ENCODE results near the gene HDAC1. TPM values are rescaled to one million over a fixed set of nuclear protein-coding genes. Genes with fewer than 3 reads are reported as not detected.

Gene HDAC1
- total RNA-seq, 1 donor from 2014 or later = 75.0 TPM

DNA sequence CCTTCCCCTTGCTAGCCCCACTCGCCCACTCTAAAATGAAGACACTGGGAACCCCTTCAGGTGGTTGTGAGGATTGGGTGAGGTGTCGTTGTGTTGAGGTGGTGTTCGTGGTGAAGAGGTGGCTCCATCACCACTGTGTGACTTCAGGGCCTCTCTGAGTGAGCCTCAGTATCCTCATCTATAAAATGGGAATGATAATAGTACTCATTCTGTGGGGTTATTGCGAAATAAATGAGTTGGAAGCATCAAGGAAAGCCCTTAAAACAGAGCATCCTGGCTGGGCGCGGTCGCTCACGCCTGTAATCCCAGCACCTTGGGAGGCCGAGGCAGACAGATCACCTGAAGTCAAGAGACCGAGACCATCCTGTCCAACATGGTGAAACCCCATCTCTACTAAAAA, 50.8 kb downstream of the HDAC1 start:
- H3K36me3 ChIP-seq = no peaks in the 10 kb centered on the region
- no peak overlapping the region for H3K27ac ChIP-seq
- H3K27me3 ChIP-seq = no peaks in the 10 kb centered on the region
- TF ChIP-seq, protein P1, sequence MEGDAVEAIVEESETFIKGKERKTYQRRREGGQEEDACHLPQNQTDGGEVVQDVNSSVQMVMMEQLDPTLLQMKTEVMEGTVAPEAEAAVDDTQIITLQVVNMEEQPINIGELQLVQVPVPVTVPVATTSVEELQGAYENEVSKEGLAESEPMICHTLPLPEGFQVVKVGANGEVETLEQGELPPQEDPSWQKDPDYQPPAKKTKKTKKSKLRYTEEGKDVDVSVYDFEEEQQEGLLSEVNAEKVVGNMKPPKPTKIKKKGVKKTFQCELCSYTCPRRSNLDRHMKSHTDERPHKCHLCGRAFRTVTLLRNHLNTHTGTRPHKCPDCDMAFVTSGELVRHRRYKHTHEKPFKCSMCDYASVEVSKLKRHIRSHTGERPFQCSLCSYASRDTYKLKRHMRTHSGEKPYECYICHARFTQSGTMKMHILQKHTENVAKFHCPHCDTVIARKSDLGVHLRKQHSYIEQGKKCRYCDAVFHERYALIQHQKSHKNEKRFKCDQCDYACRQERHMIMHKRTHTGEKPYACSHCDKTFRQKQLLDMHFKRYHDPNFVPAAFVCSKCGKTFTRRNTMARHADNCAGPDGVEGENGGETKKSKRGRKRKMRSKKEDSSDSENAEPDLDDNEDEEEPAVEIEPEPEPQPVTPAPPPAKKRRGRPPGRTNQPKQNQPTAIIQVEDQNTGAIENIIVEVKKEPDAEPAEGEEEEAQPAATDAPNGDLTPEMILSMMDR (IDR thresholded peaks at IDR 0.05) = no peak
- no peak overlapping the region for H3K4me3 ChIP-seq
- H3K4me1 ChIP-seq = no peaks in the 10 kb centered on the region
- DNase-seq (ENCODE audit: low spot score in 2 of 2) = no peak
- intact Hi-C loops (cut with DNase I) = no loop called here
- no peaks in the 10 kb centered on the region for H3K9me3 ChIP-seq

DNA sequence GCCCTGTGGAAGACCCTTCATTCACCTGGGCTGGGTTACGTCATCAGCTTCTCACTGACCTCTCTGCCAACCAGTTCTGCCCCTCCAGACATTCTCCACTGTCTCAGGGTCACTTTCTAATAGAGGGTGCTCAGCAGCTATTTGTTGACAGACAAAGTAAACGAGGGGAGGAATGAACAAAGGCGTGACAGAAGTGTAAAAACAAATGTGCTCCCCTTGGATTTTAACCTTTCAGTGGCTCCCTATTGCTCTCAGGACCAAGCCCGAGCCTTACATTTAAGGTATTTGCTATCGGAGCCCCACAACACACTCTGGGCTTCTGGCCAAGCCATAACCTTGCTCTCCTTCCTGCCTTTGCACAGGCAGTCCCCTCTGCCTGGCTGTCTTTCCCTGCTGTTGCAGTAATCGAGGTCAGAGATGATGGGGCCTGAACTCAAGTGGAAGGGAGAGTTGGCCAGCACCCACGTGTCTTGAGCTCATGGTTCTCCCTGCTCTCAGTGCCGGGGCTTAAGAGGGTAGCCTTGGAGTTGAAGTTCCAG, 53.5 kb downstream of the HDAC1 start:
- H3K27ac ChIP-seq = no peak overlapping the region
- H3K4me1 ChIP-seq = no peaks in the 10 kb centered on the region
- intact Hi-C loops (cut with DNase I) = no loop called here
- no peaks in the 10 kb centered on the region for H3K27me3 ChIP-seq
- no peaks in the 10 kb centered on the region for H3K9me3 ChIP-seq
- no peak overlapping the region for H3K4me3 ChIP-seq
- DNase-seq (ENCODE audit: low spot score in 2 of 2) = no peak
- no peaks in the 10 kb centered on the region for H3K36me3 ChIP-seq
- TF ChIP-seq, protein P1 (IDR thresholded peaks at IDR 0.05) = no peak

DNA sequence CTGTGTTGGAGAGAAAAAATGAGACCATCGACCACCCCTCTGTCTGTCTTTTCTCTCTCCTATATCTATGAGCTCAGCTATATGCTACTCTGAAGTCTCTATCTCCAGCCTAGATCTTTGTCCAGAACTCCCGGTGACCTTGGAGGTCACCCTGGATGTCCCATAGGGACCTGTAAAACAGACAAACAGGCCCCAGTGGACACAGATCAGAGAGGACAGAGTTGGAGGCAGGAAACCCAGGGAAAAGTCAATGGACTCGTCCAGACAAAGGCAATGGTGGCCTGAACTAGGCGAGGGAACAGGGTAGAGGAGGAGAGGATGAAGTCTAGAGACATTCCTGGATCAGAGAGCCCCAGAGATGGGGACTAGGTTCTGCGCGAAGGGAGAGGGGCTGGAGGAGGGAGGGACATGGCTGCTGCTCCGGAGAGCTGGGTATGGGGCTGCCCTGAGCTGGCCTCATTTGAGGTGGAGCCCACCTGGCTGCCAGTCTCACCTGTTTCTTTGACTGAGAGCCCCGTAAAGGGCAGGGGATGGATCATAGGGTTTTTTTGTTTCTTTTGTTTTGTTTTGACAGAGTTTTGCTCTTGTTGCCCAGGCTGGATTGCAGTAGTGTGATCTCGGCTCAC, 54.8 kb downstream of the HDAC1 start:
- no peaks in the 10 kb centered on the region for H3K36me3 ChIP-seq
- H3K27ac ChIP-seq = no peak overlapping the region
- TF ChIP-seq, protein P1 (IDR thresholded peaks at IDR 0.05) = no peak
- H3K27me3 ChIP-seq = no peaks in the 10 kb centered on the region
- intact Hi-C loops (cut with DNase I) = no loop called here
- no peaks in the 10 kb centered on the region for H3K9me3 ChIP-seq
- DNase-seq (ENCODE audit: low spot score in 2 of 2) = no peak
- H3K4me1 ChIP-seq = peaks cover 0 to 7% of the 10 kb centered on the region in 2 donors
- no peak overlapping the region for H3K4me3 ChIP-seq

DNA sequence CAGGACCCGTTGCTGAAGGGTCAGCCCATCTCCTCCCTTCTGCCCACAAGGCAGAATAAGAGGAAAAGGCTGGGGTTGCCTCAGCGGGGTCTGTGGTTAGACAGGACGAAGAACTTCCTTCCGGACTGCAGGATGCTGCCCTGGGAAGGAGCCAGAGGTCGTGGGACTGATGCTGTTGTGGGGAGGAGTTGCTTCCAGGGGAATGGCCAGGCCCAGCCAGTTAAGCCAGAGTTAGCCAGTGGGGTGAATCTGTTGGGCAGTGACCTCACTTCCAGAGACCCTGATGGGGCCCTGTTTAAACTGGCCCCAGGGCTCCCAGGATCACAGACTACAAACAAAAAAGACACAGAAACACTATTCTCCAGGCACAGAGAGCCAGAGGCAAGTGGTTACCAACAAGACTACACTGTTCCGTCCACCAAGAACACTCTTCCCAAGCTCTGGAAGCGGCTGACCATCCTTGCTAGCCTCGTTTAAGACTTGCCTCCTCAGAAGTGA, 57.4 kb downstream of the HDAC1 start:
- Histone ChIP-seq H3K4me3 (no peak overlapping the region), H3K27ac (no peak overlapping the region), H3K27me3 (no peaks in the 10 kb centered on the region), H3K4me1 (peaks cover 12 to 29% of the 10 kb centered on the region in 2 donors), H3K9me3 (no peaks in the 10 kb centered on the region), H3K36me3 (no peaks in the 10 kb centered on the region)
- DNase-seq (ENCODE audit: low spot score in 2 of 2) = no peak
- intact Hi-C loops (cut with DNase I) = no loop called here
- TF ChIP-seq, protein P1 (IDR thresholded peaks at IDR 0.05) = no peak

DNA sequence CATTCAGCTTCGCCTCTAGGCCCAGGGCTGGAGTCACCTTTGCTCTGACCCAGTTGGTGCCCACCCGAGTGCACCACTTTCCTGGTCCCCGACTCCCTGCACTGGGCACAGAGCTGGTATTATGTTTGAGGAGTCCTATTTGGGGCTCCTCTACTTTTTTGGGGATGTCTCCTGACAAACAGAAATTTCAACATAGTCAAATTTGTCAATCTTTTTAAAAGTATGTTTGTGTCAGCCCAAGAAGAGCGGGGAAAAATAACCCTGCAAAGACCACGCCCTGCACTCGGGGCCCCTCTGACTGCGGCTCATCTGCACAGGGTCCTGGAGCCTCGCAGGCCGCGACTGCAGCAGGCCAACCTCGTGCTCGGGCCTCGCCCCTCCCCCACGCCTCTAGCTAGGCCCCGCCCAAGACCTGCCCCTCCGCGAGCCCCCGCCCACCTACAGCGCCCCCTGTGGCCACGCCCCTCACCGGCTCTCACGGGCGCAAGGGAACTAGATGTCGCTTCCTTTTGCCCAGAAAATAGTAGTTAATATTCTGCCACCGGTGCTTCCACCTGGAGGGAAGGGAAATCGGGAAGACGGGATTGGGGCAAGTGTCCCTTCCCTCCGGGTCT, 59.0 kb downstream of the HDAC1 start:
- TF ChIP-seq, protein P1 (IDR thresholded peaks at IDR 0.05) = peak; percentile 58 to 78 (median 59)
- peak in 1 of 2 donors; percentile 84 for DNase-seq (ENCODE audit: low spot score in 2 of 2)
- Histone ChIP-seq H3K36me3 (no peaks in the 10 kb centered on the region), H3K4me1 (peaks cover 12 to 29% of the 10 kb centered on the region in 2 donors), H3K4me3 (peak overlapping the region; percentile 76 to 82), H3K27me3 (no peaks in the 10 kb centered on the region), H3K27ac (peak overlapping the region; percentile 81 to 84), H3K9me3 (no peaks in the 10 kb centered on the region)
- intact Hi-C loops (cut with DNase I) = loop anchor here (1.0 to 2.0 kb wide), 4 partner anchors 15 to 111 kb away; partner anchors contain the start of genes BSDC1, HDAC1 and MARCKSL1
